GM21737 (cell line): ENCODE data around the gene ABCB10.
"Not testable (repeated sequence)": the region's sequence is repeated elsewhere in the genome, so short reads cannot be mapped to it uniquely, and the experiment has no call there.

Source experiments
- ATAC-seq: cut with Tn5 transposase; IDR thresholded peaks from one replicate; pipeline ENCODE4 v1.9.1; 2021; ENCODE audit warnings: mild to moderate bottlenecking, moderate library complexity; ENCODE audit not compliant: unreplicated experiment

The ABCB10 gene

GRCh38 chr1:229480495-229480894, 78.0 kb downstream of the ABCB10 start:
- no peak for ATAC-seq

DNA sequence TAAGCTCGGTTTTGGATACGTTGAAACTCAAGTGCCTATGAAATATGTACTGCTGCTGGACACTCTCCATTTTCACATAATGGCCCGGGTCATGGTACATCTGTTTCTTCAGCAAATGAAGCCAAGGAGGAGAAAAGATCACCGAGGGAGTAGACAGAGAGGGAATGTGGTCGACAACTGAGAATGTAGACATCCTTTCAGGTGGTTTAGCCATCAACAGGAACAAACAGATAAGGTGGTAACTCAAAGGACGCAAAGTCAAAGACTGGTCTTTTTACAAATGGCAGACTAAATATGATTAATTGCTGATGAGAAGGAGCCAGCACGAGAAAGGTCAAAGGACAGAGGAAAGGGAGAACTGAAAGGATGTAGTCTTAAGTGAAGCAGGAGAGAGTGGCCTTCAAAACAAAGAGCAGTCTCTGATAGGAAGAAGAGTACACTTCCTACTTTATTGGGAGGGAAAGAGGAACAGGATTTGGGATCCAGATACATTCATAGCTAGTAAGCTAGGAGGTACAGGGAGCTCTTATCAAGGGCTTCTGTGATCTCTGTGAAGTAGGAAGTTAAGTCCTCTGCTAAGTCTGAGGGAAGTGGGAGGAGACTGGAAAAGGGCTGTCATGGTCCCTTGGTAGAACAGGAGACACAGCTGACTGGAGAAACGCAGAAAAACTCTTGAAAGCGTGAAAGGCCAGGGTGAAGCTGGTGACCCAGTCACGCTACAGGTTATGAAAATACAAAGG, 78.7 kb downstream of the ABCB10 start:
- ATAC-seq = peak; percentile 68

DNA sequence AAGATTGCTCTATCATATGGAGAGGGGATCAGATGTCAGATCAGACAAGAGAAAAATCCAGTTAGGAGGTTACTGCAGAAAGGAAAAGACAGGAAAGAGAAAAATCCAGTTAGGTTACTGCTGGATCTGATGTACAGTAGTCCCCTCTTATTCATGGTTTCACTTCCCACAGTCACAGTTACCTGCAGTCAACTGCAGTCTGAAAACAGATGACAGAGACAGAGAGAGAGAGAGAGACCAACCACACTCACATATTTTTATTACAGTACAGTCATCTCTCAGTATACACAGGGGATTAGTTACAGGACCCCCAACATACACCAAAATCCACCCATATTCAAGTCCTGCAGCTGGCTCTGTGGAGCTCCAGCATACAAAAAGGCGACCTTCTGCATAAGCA, 79.7 kb downstream of the ABCB10 start:
- ATAC-seq = peak; percentile 57

- not testable (repeated sequence) for ATAC-seq
Measured at GRCh38 chr1:229475859-229476258, 82.6 kb downstream of the ABCB10 start.

- no peak for ATAC-seq
Measured at GRCh38 chr1:229474509-229474908, 84.0 kb downstream of the ABCB10 start.

DNA sequence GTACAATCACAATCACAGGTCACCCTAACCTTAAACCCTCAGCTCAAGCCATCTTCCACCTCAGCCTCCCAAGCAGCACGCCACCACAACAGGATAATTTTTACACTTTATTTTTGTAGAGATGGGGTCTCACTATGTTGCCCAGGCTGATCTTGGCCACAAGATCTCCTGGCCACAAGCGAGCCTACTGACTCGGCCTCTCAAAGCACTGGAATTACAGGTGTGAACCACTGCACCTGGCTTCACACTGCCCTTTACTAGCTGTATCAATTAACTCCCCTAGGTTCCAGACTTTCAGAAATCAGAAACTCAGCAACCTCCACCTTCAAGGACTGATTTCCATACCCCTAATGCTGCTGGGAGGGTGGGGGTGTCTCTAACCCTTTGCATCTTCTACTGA, 87.3 kb downstream of the ABCB10 start:
- ATAC-seq = no peak

DNA sequence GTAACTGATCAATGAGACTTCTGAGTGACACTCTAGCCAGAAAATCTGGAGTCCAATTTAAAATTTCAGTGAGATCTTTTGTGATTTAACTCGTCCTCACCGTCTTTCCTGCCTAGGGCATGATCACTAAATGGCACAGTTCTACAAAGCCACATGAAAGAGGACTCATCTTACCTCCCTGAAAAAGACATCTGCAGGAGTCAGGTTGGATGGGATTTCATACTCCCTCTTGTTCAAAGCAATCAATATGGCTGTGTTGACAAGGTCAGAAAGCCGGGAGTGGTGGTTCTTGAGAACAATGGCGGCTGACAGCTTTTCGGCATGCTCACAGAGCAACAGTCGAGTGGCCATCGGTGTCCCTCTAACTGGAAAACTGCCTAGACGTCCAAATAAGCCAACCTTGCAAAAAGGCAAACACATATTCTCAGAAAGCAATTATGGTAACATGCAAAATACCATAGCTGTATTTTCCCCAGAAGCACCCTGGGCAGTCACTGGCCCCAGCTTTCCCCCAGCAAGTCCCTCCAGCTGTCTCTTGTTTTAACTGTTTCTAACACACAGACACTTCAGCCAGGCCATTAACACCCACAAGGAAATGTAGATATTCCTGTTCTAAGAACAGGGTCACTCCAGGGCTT, 88.0 kb downstream of the ABCB10 start:
- ATAC-seq = no peak

GRCh38 chr1:229466887-229467286, 91.6 kb downstream of the ABCB10 start:
- ATAC-seq = no peak
